GM23248 (cell line): Measurements from ENCODE around the gene ZNF394.

Experiments used
- EZH2 ChIP-seq: fragments of 200-600 bp; sonication (generic); IDR thresholded peaks from 2 replicates; pipeline ENCODE4 v1.6.1; 2018; ENCODE audit warnings: antibody characterized with exemption, mild to moderate bottlenecking; ENCODE audit not compliant: insufficient read depth, poor library complexity, severe bottlenecking
- EZH2phosphoT487 ChIP-seq: fragments of 200-600 bp; sonication (generic); IDR thresholded peaks from 2 replicates; pipeline ENCODE4 v1.6.1; 2018; ENCODE audit warnings: antibody characterized with exemption, moderate library complexity, mild to moderate bottlenecking, low read depth; ENCODE audit not compliant: insufficient read depth

- TF ChIP-seq EZH2 (no peak), EZH2phosphoT487 (no peak)
Measured at GRCh38 chr7:99459087-99459486, 41.0 kb downstream of the ZNF394 start.
